NB4 (cell line): ENCODE results near the gene DGKA.

Source experiments
- CTCF ChIP-seq: IDR thresholded peaks from one replicate; pipeline ENCODE4 v1.5.1; 2012; ENCODE audit warnings: low read depth, low read length
- MYC ChIP-seq: IDR thresholded peaks from 2 replicates; pipeline ENCODE4 v1.6.1; 2011; ENCODE audit warnings: low read depth, low read length
- POLR2A ChIP-seq: IDR thresholded peaks from 2 replicates; pipeline ENCODE4 v1.6.1; 2011; ENCODE audit warnings: mild to moderate bottlenecking; ENCODE audit not compliant: insufficient read length; ENCODE audit errors: extremely low read depth

- TF ChIP-seq CTCF (no peak), POLR2A (no peak), MYC (no peak)
Observed at GRCh38 chr12:55972911-55973598, 42.1 kb downstream of the DGKA start.
